Right lobe of liver (tissue), 4 donors: ENCODE data around the gene CLEC1B.

Experiments
- POLR2A ChIP-seq: fragments of 450-650 bp; IDR thresholded peaks from one replicate; pipeline ENCODE4 v1.6.1; 2017; ENCODE audit warnings: antibody characterized with exemption, mild to moderate bottlenecking
- TF ChIP-seq, protein P1 (sequence below), 4 donors: fragments of 200-600 bp in 3 of 4; fragments of 450-650 bp in 1 of 4; IDR thresholded peaks; one replicate each; pipeline versions ENCODE4 v1.5.1 to v1.8.0; 2016 to 2022; ENCODE audit warnings: antibody characterized with exemption in 4 of 4, mild to moderate bottlenecking in 2 of 4
- donor health status: DM: no; HTN: no; CAD: no.
- donor health status: DM: no; HTN: no; CAD: no.
- donor health status: DM: no; HTN: yes; CAD: no.

DNA sequence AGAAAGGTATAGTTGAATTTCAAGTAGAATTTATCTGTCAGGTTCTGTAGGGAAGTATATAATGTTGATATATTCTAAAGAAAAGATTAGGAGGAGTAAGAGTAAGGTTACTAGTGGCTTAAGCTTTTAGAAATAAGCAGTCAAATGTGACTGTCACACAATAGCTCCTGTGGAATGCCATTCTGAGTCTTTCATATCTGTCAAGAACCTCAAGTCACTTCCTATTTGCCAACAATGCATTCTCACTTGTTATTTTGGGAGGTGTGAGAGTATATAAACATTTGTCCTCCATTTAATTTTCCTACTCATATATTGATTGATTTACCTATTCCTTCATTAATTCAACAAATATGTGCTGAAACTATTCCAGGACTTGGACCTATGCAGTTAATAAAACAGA lies 43.2 kb upstream of the CLEC1B start:
- TF ChIP-seq POLR2A, result no peak
- TF ChIP-seq, protein P1, sequence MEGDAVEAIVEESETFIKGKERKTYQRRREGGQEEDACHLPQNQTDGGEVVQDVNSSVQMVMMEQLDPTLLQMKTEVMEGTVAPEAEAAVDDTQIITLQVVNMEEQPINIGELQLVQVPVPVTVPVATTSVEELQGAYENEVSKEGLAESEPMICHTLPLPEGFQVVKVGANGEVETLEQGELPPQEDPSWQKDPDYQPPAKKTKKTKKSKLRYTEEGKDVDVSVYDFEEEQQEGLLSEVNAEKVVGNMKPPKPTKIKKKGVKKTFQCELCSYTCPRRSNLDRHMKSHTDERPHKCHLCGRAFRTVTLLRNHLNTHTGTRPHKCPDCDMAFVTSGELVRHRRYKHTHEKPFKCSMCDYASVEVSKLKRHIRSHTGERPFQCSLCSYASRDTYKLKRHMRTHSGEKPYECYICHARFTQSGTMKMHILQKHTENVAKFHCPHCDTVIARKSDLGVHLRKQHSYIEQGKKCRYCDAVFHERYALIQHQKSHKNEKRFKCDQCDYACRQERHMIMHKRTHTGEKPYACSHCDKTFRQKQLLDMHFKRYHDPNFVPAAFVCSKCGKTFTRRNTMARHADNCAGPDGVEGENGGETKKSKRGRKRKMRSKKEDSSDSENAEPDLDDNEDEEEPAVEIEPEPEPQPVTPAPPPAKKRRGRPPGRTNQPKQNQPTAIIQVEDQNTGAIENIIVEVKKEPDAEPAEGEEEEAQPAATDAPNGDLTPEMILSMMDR (IDR thresholded peaks at IDR 0.05), result no peak
